ENCODE measurements around the gene B3GAT1. TPM values are rescaled to one million over a fixed set of nuclear protein-coding genes. Genes with fewer than 3 reads are reported as not detected.

B3GAT1 gene
- total RNA-seq, 1 donor = not detected

- no peak overlapping the region for H3K4me3 ChIP-seq (ENCODE audit: insufficient read depth, low read length)
- peak; percentile 17 for DNase-seq (ENCODE audit: insufficient read length, low spot score, missing footprints)
- H3K27ac ChIP-seq (ENCODE audit: low read depth, low read length) = no peak overlapping the region
- H3K9me3 ChIP-seq (ENCODE audit: low read depth, low read length) = no peaks in the 10 kb centered on the region
- no peaks in the 10 kb centered on the region for H4K20me1 ChIP-seq (ENCODE audit: insufficient read depth, low read length)
- H3K27me3 ChIP-seq (ENCODE audit: insufficient read depth, low read length) = no peaks in the 10 kb centered on the region
- TF ChIP-seq CTCF (IDR thresholded peaks at IDR 0.05; ENCODE audit: extremely low read depth, low read depth, low read length) = no peak
- no peaks in the 10 kb centered on the region for H3K4me1 ChIP-seq (ENCODE audit: insufficient read depth, low read length)
- H3K4me2 ChIP-seq (ENCODE audit: insufficient read depth, low read length) = no peak overlapping the region
- no peaks in the 10 kb centered on the region for H3K79me2 ChIP-seq (ENCODE audit: insufficient read depth, low read length)
- H2AFZ ChIP-seq (ENCODE audit: low read length) = no peak overlapping the region
- no peaks in the 10 kb centered on the region for H3K36me3 ChIP-seq (ENCODE audit: insufficient read depth, low read length)
Measured at GRCh38 chr11:134454146-134454690, 42.2 kb upstream of the B3GAT1 start.

GRCh38 chr11:134453441-134453840 lies 41.4 kb upstream of the B3GAT1 start:
- Histone ChIP-seq H2AFZ (ENCODE audit: low read length) (no peak overlapping the region), H3K9me3 (ENCODE audit: low read depth, low read length) (no peaks in the 10 kb centered on the region), H3K36me3 (ENCODE audit: insufficient read depth, low read length) (no peaks in the 10 kb centered on the region), H3K4me3 (ENCODE audit: insufficient read depth, low read length) (no peak overlapping the region), H3K79me2 (ENCODE audit: insufficient read depth, low read length) (no peaks in the 10 kb centered on the region), H3K27ac (ENCODE audit: low read depth, low read length) (no peak overlapping the region), H3K27me3 (ENCODE audit: insufficient read depth, low read length) (no peaks in the 10 kb centered on the region), H3K4me2 (ENCODE audit: insufficient read depth, low read length) (no peak overlapping the region), H4K20me1 (ENCODE audit: insufficient read depth, low read length) (no peaks in the 10 kb centered on the region), H3K4me1 (ENCODE audit: insufficient read depth, low read length) (no peaks in the 10 kb centered on the region)
- peak; percentile 37 for DNase-seq (ENCODE audit: insufficient read length, low spot score, missing footprints)
- TF ChIP-seq CTCF (IDR thresholded peaks at IDR 0.05; ENCODE audit: extremely low read depth, low read depth, low read length) = no peak

- Histone ChIP-seq H3K4me2 (ENCODE audit: insufficient read depth, low read length) (no peak overlapping the region), H3K4me1 (ENCODE audit: insufficient read depth, low read length) (no peaks in the 10 kb centered on the region), H3K27ac (ENCODE audit: low read depth, low read length) (no peak overlapping the region), H3K9me3 (ENCODE audit: low read depth, low read length) (no peaks in the 10 kb centered on the region), H3K79me2 (ENCODE audit: insufficient read depth, low read length) (no peaks in the 10 kb centered on the region), H3K4me3 (ENCODE audit: insufficient read depth, low read length) (no peak overlapping the region), H3K27me3 (ENCODE audit: insufficient read depth, low read length) (no peaks in the 10 kb centered on the region), H4K20me1 (ENCODE audit: insufficient read depth, low read length) (no peaks in the 10 kb centered on the region), H2AFZ (ENCODE audit: low read length) (no peak overlapping the region), H3K36me3 (ENCODE audit: insufficient read depth, low read length) (no peaks in the 10 kb centered on the region)
- DNase-seq (ENCODE audit: insufficient read length, low spot score, missing footprints) = peak; percentile 57
- TF ChIP-seq CTCF (IDR thresholded peaks at IDR 0.05; ENCODE audit: extremely low read depth, low read depth, low read length) = no peak
Measured at GRCh38 chr11:134452838-134453155, 40.8 kb upstream of the B3GAT1 start.

- Histone ChIP-seq H2AFZ (ENCODE audit: low read length) (no peak overlapping the region), H3K36me3 (ENCODE audit: insufficient read depth, low read length) (no peaks in the 10 kb centered on the region), H3K27me3 (ENCODE audit: insufficient read depth, low read length) (no peaks in the 10 kb centered on the region), H4K20me1 (ENCODE audit: insufficient read depth, low read length) (no peaks in the 10 kb centered on the region), H3K9me3 (ENCODE audit: low read depth, low read length) (no peaks in the 10 kb centered on the region), H3K4me1 (ENCODE audit: insufficient read depth, low read length) (no peaks in the 10 kb centered on the region), H3K79me2 (ENCODE audit: insufficient read depth, low read length) (no peaks in the 10 kb centered on the region), H3K4me3 (ENCODE audit: insufficient read depth, low read length) (no peak overlapping the region), H3K27ac (ENCODE audit: low read depth, low read length) (no peak overlapping the region), H3K4me2 (ENCODE audit: insufficient read depth, low read length) (no peak overlapping the region)
- no peak for TF ChIP-seq CTCF (IDR thresholded peaks at IDR 0.05; ENCODE audit: extremely low read depth, low read depth, low read length)
- peak; percentile 45 for DNase-seq (ENCODE audit: insufficient read length, low spot score, missing footprints)
Measured at GRCh38 chr11:134452026-134452837, 40.2 kb upstream of the B3GAT1 start.

All from osteoblast (primary cell).